GM18873 (cell line): ENCODE data around the gene PUM1.
"Not testable (repeated sequence)": the region's sequence is repeated elsewhere in the genome, so short reads cannot be mapped to it uniquely, and the experiment has no call there.

Experiments
- ATAC-seq: cut with Tn5 transposase; IDR thresholded peaks from one replicate; pipeline ENCODE4 v1.9.1; 2021; ENCODE audit warnings: mild to moderate bottlenecking, moderate library complexity, moderate number of reproducible peaks; ENCODE audit not compliant: unreplicated experiment, low FRiP score

The PUM1 gene

DNA sequence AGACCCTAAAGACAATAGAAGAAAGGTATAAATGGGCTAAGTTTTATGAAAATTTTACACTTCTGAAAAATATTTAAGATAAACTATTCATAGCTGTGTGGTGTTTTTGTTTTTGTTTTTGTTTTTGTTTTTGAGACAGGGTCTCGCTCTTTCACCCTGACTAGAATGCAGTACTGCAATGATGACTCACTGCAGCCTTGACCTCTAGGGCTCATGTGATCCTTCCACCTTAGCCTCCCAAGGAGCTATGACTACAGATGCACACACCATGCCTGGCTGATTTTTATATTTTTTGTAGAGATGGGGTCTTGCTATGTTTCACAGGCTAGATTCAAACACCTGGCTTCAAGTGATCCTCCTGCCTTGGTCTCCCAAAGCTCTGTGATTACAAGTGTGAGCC lies 66.6 kb downstream of the PUM1 start:
- ATAC-seq: no peak

DNA sequence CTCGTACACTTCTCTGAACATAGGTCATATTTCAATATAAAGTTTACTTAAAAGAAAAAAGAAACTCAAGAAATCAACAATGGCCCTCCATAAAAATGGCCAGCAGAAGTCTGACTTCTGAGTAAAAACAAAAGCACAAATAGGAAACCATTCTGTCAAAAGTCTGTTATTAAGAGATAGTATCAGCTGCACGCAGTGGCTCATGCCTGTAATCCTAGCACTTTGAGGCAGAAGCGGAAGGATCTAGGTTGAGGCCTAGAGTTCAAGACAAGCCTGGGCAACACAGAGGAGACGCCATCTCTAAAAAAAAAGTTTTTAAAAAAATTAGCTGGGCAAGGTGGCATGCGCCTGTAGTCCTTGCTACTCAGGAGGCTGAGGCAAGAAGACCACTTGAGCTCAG lies 67.3 kb downstream of the PUM1 start:
- ATAC-seq: no peak

DNA sequence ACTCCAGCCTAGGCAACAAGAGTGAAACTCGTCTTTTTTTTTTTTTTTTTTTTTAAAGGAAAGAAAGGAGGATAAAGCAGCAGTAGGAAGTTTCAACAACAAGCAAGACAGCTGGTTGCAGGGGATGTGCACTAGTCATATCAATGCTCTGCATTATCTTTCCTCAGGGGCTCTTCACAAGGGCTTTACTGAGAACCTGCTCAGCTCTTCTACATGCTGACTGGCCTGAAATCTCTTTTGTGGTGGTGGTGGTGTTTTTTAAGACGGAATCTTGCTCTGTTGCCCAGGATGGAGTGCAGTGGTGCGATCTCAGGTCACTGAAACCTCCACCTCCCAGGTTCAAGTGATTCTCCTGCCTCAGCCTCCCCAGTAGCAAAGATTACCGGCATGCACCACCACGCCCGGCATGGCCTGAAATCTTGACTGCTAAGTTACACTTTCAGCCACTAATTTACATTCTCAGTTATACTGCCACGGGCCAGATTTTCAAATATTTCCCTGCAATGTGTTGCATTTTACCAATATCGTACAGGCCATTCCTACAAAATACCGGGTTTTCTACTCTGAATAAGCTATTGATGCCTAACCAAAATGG lies 68.0 kb downstream of the PUM1 start:
- ATAC-seq: no peak

DNA sequence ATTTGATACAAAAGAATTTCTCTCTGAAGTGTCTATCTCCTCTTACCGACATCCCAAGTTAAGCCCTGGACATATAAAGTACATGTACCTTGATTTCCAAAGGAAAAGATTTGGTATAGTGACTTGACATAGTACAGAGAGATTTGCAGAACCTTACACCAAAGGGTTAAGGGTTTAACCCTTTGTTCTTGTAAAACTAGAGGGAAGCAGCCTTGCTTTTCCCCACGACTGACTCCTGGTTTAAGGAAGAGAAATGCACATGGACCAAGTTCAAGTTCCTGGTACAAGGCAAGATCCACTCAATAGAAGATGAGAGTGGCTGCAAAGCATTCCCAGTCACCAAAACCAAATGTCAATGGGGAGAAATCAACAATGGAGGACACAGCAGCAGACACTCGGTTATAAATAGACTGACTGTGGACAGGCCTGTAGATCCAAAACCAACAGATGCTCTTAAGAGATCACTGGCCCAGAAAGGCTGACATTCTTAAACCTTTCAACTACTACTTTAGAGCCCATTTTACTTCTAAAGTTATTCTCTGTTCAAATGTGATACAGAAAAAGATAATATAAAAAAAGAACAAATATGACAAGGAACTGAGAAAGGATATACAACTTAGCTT lies 69.4 kb downstream of the PUM1 start:
- ATAC-seq: no peak

DNA sequence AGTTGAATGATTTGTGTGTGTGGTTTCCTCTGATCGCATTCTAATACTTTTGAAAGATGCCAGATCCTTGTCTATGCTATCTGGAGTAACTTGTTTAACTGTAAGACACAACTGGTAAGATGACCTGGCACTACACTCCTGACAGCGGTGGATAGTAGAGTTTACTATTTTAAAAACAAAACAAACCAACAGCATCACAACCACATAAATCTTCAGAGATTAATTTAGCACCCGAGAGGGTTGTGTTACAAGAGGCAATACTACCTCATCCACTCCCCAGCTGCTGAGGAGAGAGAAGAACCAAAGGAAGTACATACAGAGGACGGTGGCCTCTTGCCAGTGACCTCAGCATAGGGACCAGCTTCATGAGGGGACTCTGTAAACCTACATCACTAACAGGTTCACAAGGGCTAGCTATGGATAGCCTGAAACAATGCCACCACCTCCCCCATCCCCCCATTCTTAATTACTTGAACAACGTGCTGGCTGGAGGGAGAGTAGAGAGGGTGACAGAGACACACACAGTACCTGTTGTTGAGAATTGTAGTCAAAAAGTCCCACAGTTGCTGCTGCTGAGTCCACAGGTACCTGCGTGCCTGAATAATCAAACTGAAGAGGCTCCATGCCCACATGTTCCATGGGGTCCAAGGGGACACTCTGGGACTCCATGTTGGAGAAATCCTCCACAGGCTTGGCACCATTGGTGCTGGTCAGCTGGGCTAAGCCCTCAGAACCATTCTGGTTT lies 73.5 kb downstream of the PUM1 start:
- ATAC-seq: no peak

DNA sequence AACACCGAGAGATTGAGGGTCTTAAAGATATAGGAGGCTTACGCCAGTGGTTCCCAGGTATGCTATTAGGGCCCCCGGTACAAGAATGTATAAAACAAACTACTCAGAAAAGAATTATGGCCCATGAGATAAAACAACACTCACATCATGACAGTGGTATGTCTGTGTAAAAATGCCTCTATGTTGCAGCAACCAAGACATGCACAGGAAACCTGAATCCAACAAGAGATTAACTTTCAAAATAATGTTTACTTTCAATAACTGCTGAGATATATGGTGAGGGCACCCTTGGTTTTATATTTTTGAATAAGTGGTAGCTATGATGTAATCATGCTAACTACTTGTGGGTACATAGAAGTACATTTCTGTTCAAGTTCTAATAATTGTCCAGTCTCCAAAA lies 74.9 kb downstream of the PUM1 start:
- no peak for ATAC-seq

DNA sequence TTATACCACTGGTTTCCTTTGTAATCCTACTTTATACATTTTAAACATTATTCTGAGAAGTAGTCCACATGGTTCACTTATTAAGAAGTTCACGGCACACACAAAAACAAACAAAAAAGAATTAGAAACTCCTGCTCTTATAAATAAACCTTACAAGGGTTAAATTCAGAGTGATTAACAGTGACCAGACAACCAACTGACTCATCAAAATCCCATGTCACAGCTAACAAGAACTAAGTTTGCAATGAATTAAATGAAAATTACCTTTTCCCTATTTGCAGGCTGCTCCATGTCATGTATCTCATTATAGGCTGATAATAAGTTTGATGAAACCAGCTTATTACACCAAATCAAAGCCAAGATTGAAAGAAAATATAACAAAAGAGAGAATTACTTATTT lies 77.5 kb downstream of the PUM1 start:
- no peak for ATAC-seq

DNA sequence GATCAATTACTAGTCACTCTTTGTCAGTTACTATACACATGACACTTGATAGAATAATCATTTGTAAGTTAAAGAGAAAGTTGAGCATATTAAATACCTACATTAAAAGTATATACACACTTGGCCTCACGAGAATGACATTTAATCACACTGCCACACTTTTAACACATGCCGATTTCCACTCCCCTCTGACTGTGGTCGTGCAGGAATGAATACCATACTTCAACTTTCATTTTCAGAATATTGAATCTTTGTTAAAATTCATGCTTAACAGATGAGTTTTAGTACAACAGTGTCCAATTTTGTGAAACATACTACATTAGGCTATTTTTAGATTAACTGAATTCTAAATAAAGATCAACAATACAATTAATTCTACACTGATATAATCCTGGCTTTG lies 78.8 kb downstream of the PUM1 start:
- ATAC-seq: no peak

DNA sequence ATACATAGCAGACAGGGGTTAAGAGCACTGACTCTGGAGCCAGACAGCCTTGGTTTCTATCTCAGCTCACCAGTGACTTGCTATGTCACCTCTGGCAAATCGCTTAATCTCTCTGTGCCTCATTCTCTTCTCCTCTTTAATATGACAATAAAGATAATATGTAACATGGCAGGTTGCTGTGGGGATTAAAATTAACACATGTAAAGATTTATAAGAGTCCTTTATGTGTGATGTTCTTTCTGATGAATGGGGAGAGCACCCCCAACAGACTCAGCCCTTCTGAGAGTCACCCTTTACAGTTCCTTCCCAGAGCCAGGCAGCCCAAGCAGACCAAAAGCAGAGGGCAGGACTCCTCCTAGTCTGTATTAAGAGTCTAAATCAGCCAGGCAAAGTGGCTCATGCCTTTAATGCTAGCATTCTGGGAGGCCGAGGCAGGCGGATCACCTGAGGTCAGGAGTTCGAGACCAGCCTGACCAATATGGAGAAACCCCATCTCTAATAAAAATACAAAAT lies 80.5 kb downstream of the PUM1 start:
- no peak for ATAC-seq

DNA sequence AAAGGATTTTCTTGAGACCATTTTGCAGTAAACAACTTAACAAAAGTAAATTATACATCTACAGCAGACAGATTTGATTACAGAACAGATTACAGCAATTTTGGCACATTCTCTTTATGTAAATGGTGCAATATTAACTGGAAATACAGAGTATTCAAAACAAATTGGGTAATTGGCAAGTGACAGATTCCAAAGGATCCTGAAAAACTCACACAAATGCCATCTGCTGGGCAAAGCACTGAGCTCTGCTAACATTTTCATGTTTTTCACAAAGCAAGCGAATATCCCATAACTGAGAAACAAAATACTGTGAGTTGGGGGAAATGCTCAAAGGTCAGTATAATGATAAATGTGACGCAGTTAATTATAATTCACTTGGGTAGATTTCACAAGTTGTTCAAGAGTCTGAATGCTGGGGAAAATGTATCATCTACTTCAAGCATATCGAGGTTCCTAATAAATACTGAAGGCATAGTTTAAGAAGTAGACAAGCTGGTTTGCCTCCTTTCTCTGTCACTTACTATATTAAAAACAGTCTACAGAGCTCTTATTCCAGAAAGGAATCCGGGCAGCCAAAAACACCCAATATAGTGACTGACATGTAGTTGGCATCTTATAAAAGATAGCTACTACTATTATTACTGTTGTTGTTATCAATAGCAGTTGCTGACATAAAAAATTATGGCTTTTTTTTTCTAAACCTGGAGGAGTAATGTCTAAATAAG lies 81.2 kb downstream of the PUM1 start:
- ATAC-seq: no peak

DNA sequence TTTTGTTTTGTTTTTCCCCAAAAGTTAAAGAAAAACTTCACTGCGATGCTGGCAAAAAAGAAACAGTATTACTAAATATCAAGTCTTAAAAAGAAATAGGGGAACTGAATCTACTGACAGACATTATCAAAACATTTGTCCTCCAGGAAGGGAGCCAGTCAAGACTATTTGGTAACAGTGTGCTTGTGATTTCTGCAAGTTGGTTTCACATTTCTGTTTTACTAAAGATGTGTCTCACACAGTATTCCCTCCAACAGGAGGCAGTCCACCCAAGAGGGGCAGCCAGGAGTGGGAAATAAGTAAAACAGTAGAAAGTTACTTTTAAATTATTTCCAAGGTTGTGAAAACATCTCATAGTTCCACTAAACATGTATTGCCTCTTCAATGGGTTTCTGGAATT lies 82.6 kb downstream of the PUM1 start:
- ATAC-seq: no peak

DNA sequence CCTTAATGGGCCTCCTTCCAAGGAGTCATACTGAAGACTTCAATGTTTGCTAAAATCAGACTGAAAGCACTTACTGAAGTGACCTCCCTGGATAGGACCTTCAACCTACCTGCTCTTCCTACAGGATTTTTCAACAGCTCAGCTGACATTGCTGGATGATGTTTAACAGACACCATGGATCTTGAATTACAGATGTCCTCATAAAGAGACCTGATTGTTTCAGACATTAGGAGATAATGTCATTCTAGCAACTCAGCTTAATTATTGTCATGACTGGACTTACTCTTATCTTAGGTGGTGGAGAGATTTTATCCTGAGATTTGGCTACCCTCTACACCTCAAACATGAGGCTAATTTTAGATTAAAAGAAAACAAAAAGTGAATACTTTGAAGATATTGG lies 83.1 kb downstream of the PUM1 start:
- no peak for ATAC-seq

DNA sequence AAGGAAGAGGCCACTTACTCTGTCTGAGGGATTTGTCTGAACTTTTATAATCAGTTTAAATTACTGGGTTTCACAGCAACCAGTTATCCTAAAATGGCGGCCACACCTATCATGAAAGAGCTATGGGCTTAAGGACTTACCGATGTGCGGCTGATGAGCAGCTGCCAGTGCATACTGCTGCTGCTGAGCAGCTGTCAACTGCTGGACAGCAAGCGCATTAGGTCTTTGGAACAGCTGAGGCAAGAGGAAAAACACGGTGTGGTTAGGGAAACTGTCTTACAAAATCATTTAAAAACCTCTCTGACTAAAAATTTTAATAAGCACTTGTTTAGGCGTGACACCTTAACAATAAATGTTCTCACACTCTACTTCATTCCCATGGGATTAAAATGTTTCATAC lies 84.3 kb downstream of the PUM1 start:
- ATAC-seq: no peak

DNA sequence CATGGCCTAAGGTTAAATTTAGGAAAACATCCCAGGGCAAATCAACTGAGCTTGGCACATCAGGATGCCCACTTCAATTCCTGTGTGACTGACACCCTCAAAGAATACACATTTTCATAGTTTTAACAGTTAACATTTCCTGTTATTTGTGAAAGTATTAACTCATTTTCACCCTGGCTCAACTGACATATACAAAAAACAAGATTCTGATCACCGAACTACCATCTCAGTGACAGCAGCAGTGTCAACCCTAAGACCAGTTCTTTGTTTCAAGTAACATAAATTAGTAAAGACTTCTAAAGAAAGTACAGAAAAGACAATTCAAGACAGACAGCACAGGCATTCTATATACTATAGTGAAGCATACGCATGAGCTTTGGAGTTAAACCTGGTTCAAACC lies 88.0 kb downstream of the PUM1 start:
- ATAC-seq: no peak

DNA sequence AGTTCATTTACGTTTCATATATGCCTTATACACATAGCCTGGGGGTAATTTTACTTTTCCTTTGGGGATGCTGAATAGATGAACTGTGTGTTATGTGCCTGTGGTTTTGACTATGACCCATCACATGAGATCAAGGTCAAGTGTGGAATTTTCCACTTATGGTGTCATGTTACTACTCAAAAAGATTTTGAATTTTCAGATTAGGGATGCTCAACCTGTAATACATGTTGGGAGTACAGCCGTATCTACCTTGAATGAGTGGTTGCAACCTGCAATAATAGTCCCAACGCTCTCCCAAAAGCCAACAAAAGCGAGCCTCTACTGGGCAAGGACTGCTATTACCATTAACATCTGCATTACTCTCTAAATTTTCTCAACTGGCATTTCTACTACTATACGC lies 88.4 kb downstream of the PUM1 start:
- no peak for ATAC-seq

DNA sequence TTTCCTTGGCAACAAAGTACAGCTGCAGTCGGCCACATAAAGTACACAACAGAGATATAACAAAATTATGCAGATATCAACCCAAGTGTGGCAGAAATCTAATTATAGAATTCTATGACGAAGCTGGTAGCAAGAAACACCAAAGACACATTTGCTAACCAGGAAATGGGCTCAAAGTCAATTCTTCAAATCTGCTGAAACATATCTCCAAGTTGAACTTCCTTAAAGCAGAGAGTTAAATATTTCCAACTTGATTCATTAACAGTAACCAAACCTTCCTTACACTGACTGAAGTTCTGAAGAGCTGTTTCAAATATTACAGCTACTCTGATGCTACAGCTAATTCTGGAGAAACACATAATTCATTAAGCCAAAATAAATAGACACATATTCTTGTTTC lies 89.4 kb downstream of the PUM1 start:
- ATAC-seq: no peak

DNA sequence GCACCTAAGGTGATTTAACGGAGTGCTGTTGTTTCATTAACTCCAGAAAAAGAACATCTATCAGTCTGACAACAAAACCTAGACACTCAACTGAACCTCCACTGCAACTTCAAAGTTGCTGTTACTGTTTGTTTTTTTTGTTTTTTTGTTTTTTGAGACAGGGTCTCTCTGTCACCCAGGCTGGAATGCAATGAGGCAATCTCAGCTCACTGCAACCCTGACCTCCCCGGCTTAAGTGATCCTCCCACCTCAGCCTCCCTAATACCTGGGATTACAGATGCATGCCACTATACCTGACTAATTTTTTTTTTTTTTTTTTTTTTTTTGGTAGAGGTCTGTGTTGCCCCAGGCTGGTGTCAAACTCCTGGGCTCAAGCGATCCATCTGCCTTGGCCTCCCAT lies 90.3 kb downstream of the PUM1 start:
- ATAC-seq: no peak

DNA sequence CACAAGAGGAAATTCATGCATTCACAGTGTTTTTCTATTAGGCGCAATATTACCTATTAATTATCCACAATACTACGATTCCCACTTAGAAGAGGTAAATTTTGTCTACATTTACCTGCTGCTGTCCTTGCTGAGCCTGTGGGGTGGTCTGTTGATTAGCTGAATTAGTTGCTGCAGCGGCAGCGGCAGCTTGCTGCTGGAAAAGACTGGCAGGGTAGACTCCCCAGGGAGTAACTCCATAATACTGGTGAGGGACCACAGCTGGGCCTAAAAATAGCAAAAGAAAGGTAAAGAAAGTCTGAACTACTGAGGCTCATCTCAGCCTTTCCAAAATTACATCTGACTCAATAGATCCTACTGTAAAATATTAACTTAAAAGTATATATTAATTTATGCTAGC lies 91.0 kb downstream of the PUM1 start:
- ATAC-seq: no peak

DNA sequence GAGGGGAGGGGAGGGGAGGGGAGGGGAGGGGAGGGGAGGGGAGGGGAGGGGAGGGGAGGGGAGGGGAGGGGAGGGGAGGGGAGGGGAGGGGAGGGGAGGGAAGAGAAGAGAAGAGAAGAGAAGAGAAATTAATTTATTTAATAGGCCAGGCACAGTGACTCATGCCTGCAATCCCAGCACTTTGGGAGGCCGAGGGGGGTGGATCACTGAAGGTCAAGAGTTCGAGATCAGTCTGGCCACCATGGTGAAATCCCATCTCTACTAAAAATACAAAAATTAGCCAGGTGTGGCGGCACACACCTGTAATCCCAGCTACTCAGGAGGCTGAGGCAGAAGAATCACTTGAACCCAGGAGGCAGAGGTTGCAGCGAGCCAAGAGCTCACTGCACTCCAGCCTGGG lies 93.2 kb downstream of the PUM1 start:
- ATAC-seq: not testable (repeated sequence)

DNA sequence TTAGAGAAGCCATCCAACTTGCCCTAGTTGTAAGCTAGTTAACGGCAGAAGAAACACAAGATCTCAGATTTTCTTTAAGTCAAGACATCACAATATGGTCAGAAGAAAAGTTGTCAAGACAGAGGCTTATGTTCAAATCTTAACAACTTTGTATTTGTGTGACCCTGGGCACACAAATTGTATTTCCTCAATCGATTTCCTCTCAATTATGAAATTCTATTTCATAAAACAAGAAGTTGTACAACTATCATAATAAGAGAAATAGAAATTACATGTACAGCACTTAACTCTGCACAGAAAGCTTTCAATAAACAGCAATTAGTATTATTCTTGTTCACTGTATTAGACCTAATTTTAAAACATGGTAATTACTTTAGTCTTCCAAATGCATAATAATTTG lies 94.0 kb downstream of the PUM1 start:
- ATAC-seq: no peak

DNA sequence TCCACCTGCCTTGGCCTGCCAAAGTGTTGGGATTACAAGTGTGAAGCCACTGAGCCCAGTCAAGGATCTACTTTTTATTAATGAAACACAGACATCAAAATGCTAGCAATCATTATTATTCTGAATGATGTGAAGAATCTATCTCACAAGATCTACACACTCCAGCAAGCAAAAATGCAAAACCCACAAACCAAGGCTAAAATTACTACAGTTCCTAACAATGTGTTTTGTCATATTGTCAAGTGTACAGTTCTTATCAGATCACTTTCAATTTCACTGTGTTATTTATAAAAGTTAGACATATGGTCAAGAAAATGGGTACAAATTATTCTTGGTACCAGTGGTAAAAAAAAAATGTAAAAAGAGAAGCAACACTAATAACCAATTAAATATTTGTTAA lies 95.6 kb downstream of the PUM1 start:
- ATAC-seq: no peak
